ENCODE results near the gene PLXNA4. TPM values are rescaled to one million over a fixed set of nuclear protein-coding genes. Genes with fewer than 3 reads are reported as not detected.

PLXNA4 gene
- total and polyA plus RNA-seq, 2 donors (not counting 1 experiment from before 2014, with no cell fraction given) = not detected

- Histone ChIP-seq H3K4me1 (ENCODE audit: control insufficient read depth in 2 of 2, insufficient read depth in 2 of 2, low read length in 2 of 2) (no peaks in the 10 kb centered on the region), H4K20me1 (ENCODE audit: control insufficient read depth, insufficient read depth, low read length, poor library complexity, severe bottlenecking) (no peaks in the 10 kb centered on the region), H3K27ac (ENCODE audit: low read length in 2 of 2) (no peak overlapping the region), H3K4me3 (ENCODE audit: control extremely low read depth in 1 of 5, extremely low read depth in 1 of 5, insufficient read depth in 1 of 5, low read depth in 2 of 5, low read length in 4 of 5) (no peak overlapping the region), H3K4me2 (replicated peaks; ENCODE audit: low read depth, low read length, poor library complexity, severe bottlenecking) (no peak overlapping the region), H3K9me3 (ENCODE audit: control extremely low read depth in 1 of 3, control insufficient read depth in 2 of 3, insufficient read depth in 1 of 3, low read length in 2 of 3) (peaks cover 0 to 3% (median 0%) of the 10 kb centered on the region in 3 donors), H3K9ac (ENCODE audit: low read length) (no peak overlapping the region), H3K36me3 (replicated peaks in 1 of 2; ENCODE audit: control extremely low read depth in 1 of 2, control insufficient read depth in 1 of 2, extremely low read depth in 1 of 2, insufficient read depth in 2 of 2, low read length in 1 of 2) (no peaks in the 10 kb centered on the region), H3K79me2 (ENCODE audit: control insufficient read depth, insufficient read depth, low read length) (no peaks in the 10 kb centered on the region), H3K27me3 (replicated peaks in 1 of 4; ENCODE audit: control extremely low read depth in 1 of 4, control insufficient read depth in 3 of 4, insufficient read depth in 4 of 4, low read length in 3 of 4) (no peaks in the 10 kb centered on the region), H2AFZ (ENCODE audit: insufficient read depth, low read depth, low read length, poor library complexity, severe bottlenecking) (no peak overlapping the region)
- ATAC-seq (ENCODE audit: low read depth) (no peak), DNase-seq (no peak)
- no peaks in the 10 kb centered on the region for H3K4me1 Mint-ChIP-seq
- H3K4me3 Mint-ChIP-seq = no peak overlapping the region
- WGBS (ENCODE audit: insufficient coverage) = 13% methylated on average over 3 of the region's 6 CpGs
- ChIA-PET POLR2A (no interaction called here), CTCF (no interaction called here)
- H3K27ac Mint-ChIP-seq = no peak overlapping the region
- peaks cover 4% of the 10 kb centered on the region for H3K9me3 Mint-ChIP-seq (ENCODE audit: insufficient read depth)
- TF ChIP-seq CTCF (IDR thresholded peaks at IDR 0.05) (no peak), EZH2 (IDR thresholded peaks at IDR 0.05; ENCODE audit: borderline replicate concordance, insufficient read depth, low read depth, low read length, poor library complexity, severe bottlenecking) (no peak)
- intact Hi-C loops (cut with micrococcal nuclease) = no loop called here
- peaks cover 6% of the 10 kb centered on the region for H3K27me3 Mint-ChIP-seq
Observed at GRCh38 chr7:132240821-132241422, 335.3 kb downstream of the PLXNA4 start.

GRCh38 chr7:132240262-132240661 is 336.0 kb downstream of the PLXNA4 start:
- Histone ChIP-seq H3K27me3 (replicated peaks in 1 of 4; ENCODE audit: control extremely low read depth in 1 of 4, control insufficient read depth in 3 of 4, insufficient read depth in 4 of 4, low read length in 3 of 4) (no peaks in the 10 kb centered on the region), H4K20me1 (ENCODE audit: control insufficient read depth, insufficient read depth, low read length, poor library complexity, severe bottlenecking) (no peaks in the 10 kb centered on the region), H2AFZ (ENCODE audit: insufficient read depth, low read depth, low read length, poor library complexity, severe bottlenecking) (no peak overlapping the region), H3K9me3 (ENCODE audit: control extremely low read depth in 1 of 3, control insufficient read depth in 2 of 3, insufficient read depth in 1 of 3, low read length in 2 of 3) (peaks cover 0 to 3% (median 0%) of the 10 kb centered on the region in 3 donors), H3K79me2 (ENCODE audit: control insufficient read depth, insufficient read depth, low read length) (no peaks in the 10 kb centered on the region), H3K4me1 (ENCODE audit: control insufficient read depth in 2 of 2, insufficient read depth in 2 of 2, low read length in 2 of 2) (no peaks in the 10 kb centered on the region), H3K4me3 (ENCODE audit: control extremely low read depth in 1 of 5, extremely low read depth in 1 of 5, insufficient read depth in 1 of 5, low read depth in 2 of 5, low read length in 4 of 5) (no peak overlapping the region), H3K9ac (ENCODE audit: low read length) (no peak overlapping the region), H3K36me3 (replicated peaks in 1 of 2; ENCODE audit: control extremely low read depth in 1 of 2, control insufficient read depth in 1 of 2, extremely low read depth in 1 of 2, insufficient read depth in 2 of 2, low read length in 1 of 2) (no peaks in the 10 kb centered on the region), H3K4me2 (replicated peaks; ENCODE audit: low read depth, low read length, poor library complexity, severe bottlenecking) (no peak overlapping the region), H3K27ac (ENCODE audit: low read length in 2 of 2) (no peak overlapping the region)
- Mint-ChIP-seq H3K4me3 (no peak overlapping the region), H3K27me3 (peaks cover 6% of the 10 kb centered on the region), H3K27ac (no peak overlapping the region), H3K4me1 (no peaks in the 10 kb centered on the region), H3K9me3 (ENCODE audit: insufficient read depth) (no peaks in the 10 kb centered on the region)
- DNase-seq = no peak
- intact Hi-C loops (cut with micrococcal nuclease) = no loop called here
- 100% methylated on average over 1 of the region's 3 CpGs for WGBS (ENCODE audit: insufficient coverage)
- no peak for ATAC-seq (ENCODE audit: low read depth)
- CTCF ChIA-PET = no interaction called here
- POLR2A ChIA-PET = no interaction called here
- TF ChIP-seq EZH2 (IDR thresholded peaks at IDR 0.05; ENCODE audit: borderline replicate concordance, insufficient read depth, low read depth, low read length, poor library complexity, severe bottlenecking) = no peak
- TF ChIP-seq CTCF (IDR thresholded peaks at IDR 0.05) = no peak

Data from B cell (primary cell).